K562 (cell line): ENCODE results near the gene GART. TPM values are rescaled to one million over a fixed set of nuclear protein-coding genes. Genes with fewer than 3 reads are reported as not detected.

Experiments
- ARID1B ChIP-seq: fragments of 450-650 bp; IDR thresholded peaks from 2 replicates; pipeline ENCODE4 v1.6.1; 2016; ENCODE audit warnings: antibody characterized with exemption, mild to moderate bottlenecking, inconsistent platforms
- CBFA2T2 ChIP-seq: fragments of 450-650 bp; conservative IDR thresholded peaks from 2 replicates; pipeline ENCODE4 v1.6.1; 2017; ENCODE audit warnings: mild to moderate bottlenecking
- CHD2 ChIP-seq: IDR thresholded peaks from 2 replicates; pipeline ENCODE4 v1.6.1; 2011; ENCODE audit warnings: low read depth, low read length
- DPF2 ChIP-seq: fragments of 450-650 bp; IDR thresholded peaks from 2 replicates; pipeline ENCODE4 v1.6.1; 2016
- GABPB2 ChIP-seq: fragments of 250-450 bp; sonication (Bioruptor Pico); conservative IDR thresholded peaks from 2 replicates; pipeline ENCODE4 v1.5.1; 2021; ENCODE audit warnings: mild to moderate bottlenecking
- MYC ChIP-seq, 2 experiments: fragments of 250-450 bp in 1 of 2; sonication (Bioruptor Pico) in 1 of 2; IDR thresholded peaks; 2 replicates each; pipeline versions ENCODE4 v1.5.1 to v1.6.1; 2012 to 2021; ENCODE audit warnings: low read depth in 2 of 2, borderline replicate concordance in 1 of 2, improper control_type of control experiment in 1 of 2, low read length in 1 of 2, mild to moderate bottlenecking in 1 of 2, moderate library complexity in 1 of 2
- MYNN ChIP-seq, 2 experiments: sonication (generic); formaldehyde crosslinking in 1 of 2; IDR thresholded peaks; 2 replicates each; pipeline versions ENCODE4 v1.5.0 to v1.6.1; 2016 to 2020; ENCODE audit warnings: antibody characterized with exemption in 1 of 2, missing genetic modification reagents in 1 of 2
- NCOR1 ChIP-seq: fragments of 450-650 bp; IDR thresholded peaks from 2 replicates; pipeline ENCODE4 v1.6.1; 2016; ENCODE audit warnings: mild to moderate bottlenecking, moderate library complexity
- SAP30 ChIP-seq: fragments of 200-600 bp; sonication (generic); IDR thresholded peaks from 2 replicates; pipeline ENCODE4 v1.6.1; 2012; ENCODE audit warnings: borderline replicate concordance, low read depth, mild to moderate bottlenecking, moderate library complexity, low read length, control low read depth, inconsistent platforms; ENCODE audit not compliant: insufficient read depth, poor library complexity, severe bottlenecking
- SMARCA4 ChIP-seq: fragments of 450-650 bp; IDR thresholded peaks from 2 replicates; pipeline ENCODE4 v1.6.1; 2016
- TAL1 ChIP-seq: fragments of 450-650 bp; IDR thresholded peaks from 2 replicates; pipeline ENCODE4 v1.6.1; 2016; ENCODE audit warnings: mild to moderate bottlenecking
- U2AF2 ChIP-seq: fragments of 200-400 bp; formaldehyde crosslinking; optimal IDR thresholded peaks from 2 replicates; pipeline ENCODE3; 2017; ENCODE audit warnings: low read depth, mild to moderate bottlenecking, low read length
- ZNF239 ChIP-seq: fragments of 250-450 bp; sonication (Bioruptor Pico); IDR thresholded peaks from 2 replicates; pipeline ENCODE4 v1.4.0; 2020; ENCODE audit warnings: mild to moderate bottlenecking
- ZNF263 ChIP-seq: sonication (generic); formaldehyde crosslinking; IDR thresholded peaks from 2 replicates; pipeline ENCODE4 v1.8.0; 2022; ENCODE audit warnings: mild to moderate bottlenecking, missing genetic modification reagents, borderline replicate concordance
- ZNF644 ChIP-seq: fragments of 200-800 bp; sonication (Bioruptor generic); IDR thresholded peaks from 2 replicates; pipeline ENCODE4 v1.6.1; 2016; ENCODE audit warnings: low read depth, missing genetic modification characterization, missing compliant biosample characterization
- polyA plus RNA-seq, 8 experiments: library from polyadenylated mRNA; depleted of rRNA in 4 of 8; stranded (reverse) in 5 of 8; unstranded in 3 of 8; fragments of >200 nt; fragmentation: Nextera tagmentation in 2 of 8; fragmentation: Illumina TruSeq in 1 of 8; extraction: Ambion mirVana in 2 of 8; extraction: Trizol in 1 of 8; gene quantifications; 2 replicates each; pipeline versions ENCODE4 v1.2.1 to v1.2.3, GENCODE V29; 2011 to 2014; ENCODE audit warnings: inconsistent platforms in 1 of 8, missing spikeins in 1 of 8
- total RNA-seq, 7 experiments: library from RNA; depleted of rRNA in 6 of 7; stranded (reverse); fragments of >200 nt in 6 of 7; fragmentation: Illumina TruSeq in 2 of 7; extraction: Trizol in 2 of 7; gene quantifications; 2 replicates each; pipeline versions ENCODE4 v1.2.1 to v1.2.3, GENCODE V29; 2011 to 2021; ENCODE audit warnings: low replicate concordance in 1 of 7
- TF ChIP-seq, protein P1 (sequence below): fragments of 450-650 bp; IDR thresholded peaks from 2 replicates; pipeline ENCODE4 v1.6.1; 2016; ENCODE audit warnings: borderline replicate concordance
- TF ChIP-seq, protein P2 (sequence below): fragments of 250-450 bp; sonication (Bioruptor Pico); IDR thresholded peaks from 2 replicates; pipeline ENCODE4 v1.8.0; 2022; ENCODE audit warnings: inconsistent platforms
- TF ChIP-seq, protein P3 (sequence below): fragments of 450-650 bp; IDR thresholded peaks from 2 replicates; pipeline ENCODE4 v1.6.1; 2016
- TF ChIP-seq, protein P4 (sequence below): IDR thresholded peaks from 2 replicates; pipeline ENCODE4 v1.6.1; 2012; ENCODE audit warnings: low read depth, low read length, improper control_type of control experiment, borderline replicate concordance

GART gene
- total and polyA plus RNA-seq, 9 of the 15 experiments (the other 6 are each of a cell fraction or from before 2014, with no cell fraction given): 141 to 429 (median 349) TPM

DNA sequence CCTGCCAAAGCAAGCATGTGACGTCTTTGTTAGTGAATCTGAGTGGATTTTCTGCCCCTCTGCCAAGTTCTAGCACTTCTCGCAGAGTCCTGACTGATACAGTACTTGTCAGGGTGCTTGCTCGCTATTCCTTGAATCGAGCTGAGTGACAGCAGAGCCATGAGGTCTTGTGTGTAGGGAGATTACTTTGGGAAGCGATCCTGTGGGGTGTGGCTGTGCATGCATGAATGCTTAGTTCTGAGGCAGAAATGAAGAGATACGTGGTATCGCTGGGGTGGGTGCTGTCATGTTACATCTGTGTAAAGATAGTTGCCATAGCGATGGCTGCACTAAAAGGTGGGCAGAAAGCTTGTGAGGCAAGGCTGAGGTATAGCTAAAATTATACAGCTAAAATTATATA is 31.1 kb downstream of the GART start (continued):
- TF ChIP-seq SAP30: peak; percentile 30
- peak; percentile 56; the same call in 1 of the 2 replicates for TF ChIP-seq DPF2
- TF ChIP-seq ARID1B: peak; percentile 86
- TF ChIP-seq ZNF263 (CRISPR knock-in tag): peak; percentile 18; the same call in 1 of the 2 replicates
- TF ChIP-seq, protein P1, sequence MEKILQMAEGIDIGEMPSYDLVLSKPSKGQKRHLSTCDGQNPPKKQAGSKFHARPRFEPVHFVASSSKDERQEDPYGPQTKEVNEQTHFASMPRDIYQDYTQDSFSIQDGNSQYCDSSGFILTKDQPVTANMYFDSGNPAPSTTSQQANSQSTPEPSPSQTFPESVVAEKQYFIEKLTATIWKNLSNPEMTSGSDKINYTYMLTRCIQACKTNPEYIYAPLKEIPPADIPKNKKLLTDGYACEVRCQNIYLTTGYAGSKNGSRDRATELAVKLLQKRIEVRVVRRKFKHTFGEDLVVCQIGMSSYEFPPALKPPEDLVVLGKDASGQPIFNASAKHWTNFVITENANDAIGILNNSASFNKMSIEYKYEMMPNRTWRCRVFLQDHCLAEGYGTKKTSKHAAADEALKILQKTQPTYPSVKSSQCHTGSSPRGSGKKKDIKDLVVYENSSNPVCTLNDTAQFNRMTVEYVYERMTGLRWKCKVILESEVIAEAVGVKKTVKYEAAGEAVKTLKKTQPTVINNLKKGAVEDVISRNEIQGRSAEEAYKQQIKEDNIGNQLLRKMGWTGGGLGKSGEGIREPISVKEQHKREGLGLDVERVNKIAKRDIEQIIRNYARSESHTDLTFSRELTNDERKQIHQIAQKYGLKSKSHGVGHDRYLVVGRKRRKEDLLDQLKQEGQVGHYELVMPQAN: no peak
- TF ChIP-seq NCOR1: peak; percentile 82
- TF ChIP-seq, protein P2, sequence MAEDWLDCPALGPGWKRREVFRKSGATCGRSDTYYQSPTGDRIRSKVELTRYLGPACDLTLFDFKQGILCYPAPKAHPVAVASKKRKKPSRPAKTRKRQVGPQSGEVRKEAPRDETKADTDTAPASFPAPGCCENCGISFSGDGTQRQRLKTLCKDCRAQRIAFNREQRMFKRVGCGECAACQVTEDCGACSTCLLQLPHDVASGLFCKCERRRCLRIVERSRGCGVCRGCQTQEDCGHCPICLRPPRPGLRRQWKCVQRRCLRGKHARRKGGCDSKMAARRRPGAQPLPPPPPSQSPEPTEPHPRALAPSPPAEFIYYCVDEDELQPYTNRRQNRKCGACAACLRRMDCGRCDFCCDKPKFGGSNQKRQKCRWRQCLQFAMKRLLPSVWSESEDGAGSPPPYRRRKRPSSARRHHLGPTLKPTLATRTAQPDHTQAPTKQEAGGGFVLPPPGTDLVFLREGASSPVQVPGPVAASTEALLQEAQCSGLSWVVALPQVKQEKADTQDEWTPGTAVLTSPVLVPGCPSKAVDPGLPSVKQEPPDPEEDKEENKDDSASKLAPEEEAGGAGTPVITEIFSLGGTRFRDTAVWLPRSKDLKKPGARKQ: no peak
- peak; percentile 39; the same call in 1 of the 2 replicates for TF ChIP-seq SMARCA4
- TF ChIP-seq U2AF2: no peak
- no peak for TF ChIP-seq CHD2
- TF ChIP-seq, protein P3, sequence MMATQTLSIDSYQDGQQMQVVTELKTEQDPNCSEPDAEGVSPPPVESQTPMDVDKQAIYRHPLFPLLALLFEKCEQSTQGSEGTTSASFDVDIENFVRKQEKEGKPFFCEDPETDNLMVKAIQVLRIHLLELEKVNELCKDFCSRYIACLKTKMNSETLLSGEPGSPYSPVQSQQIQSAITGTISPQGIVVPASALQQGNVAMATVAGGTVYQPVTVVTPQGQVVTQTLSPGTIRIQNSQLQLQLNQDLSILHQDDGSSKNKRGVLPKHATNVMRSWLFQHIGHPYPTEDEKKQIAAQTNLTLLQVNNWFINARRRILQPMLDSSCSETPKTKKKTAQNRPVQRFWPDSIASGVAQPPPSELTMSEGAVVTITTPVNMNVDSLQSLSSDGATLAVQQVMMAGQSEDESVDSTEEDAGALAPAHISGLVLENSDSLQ: peak; percentile 93
- TF ChIP-seq MYC (IDR thresholded peaks at IDR 0.05; ENCODE audit: low read depth, low read length): peak; percentile 46; the same call in 1 of the 2 replicates
- TF ChIP-seq MYC (CRISPR knock-in tag; IDR thresholded peaks at IDR 0.05; ENCODE audit: borderline replicate concordance, low read depth): no peak
- peak; percentile 80 for TF ChIP-seq TAL1
- TF ChIP-seq, protein P4, sequence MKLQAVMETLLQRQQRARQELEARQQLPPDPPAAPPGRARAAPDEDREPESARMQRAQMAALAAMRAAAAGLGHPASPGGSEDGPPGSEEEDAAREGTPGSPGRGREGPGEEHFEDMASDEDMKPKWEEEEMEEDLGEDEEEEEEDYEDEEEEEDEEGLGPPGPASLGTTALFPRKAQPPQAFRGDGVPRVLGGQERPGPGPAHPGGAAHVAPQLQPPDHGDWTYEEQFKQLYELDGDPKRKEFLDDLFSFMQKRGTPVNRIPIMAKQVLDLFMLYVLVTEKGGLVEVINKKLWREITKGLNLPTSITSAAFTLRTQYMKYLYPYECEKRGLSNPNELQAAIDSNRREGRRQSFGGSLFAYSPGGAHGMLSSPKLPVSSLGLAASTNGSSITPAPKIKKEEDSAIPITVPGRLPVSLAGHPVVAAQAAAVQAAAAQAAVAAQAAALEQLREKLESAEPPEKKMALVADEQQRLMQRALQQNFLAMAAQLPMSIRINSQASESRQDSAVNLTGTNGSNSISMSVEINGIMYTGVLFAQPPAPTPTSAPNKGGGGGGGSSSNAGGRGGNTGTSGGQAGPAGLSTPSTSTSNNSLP: 0 out of 2 replicates have a peak, but pooled peaks have one; percentile 29
- peak; percentile 40; the same call in 1 of the 2 replicates for TF ChIP-seq MYNN (IDR thresholded peaks at IDR 0.05)
- TF ChIP-seq MYNN (CRISPR knock-in tag; IDR thresholded peaks at IDR 0.05): no peak
- peak; percentile 77 for TF ChIP-seq CBFA2T2
- TF ChIP-seq ZNF239 (CRISPR knock-in tag): peak; percentile 86
- TF ChIP-seq GABPB2 (CRISPR knock-in tag): 0 out of 2 replicates have a peak, but pooled peaks have one; percentile 42
- no peak for TF ChIP-seq ZNF644
- TF ChIP-seq, all 486 proteins: peak for 44
